HuH-7 (cell line): Measurements from ENCODE around the gene PRDM9.
A peak's percentile ranks its signal among the peaks of the same experiment; 100 is the strongest.

ENCODE experiments used
- DNase-seq: peaks from one replicate; pipeline ENCODE4 v3.0.0; 2011; ENCODE audit warnings: low spot score

The PRDM9 gene

DNA sequence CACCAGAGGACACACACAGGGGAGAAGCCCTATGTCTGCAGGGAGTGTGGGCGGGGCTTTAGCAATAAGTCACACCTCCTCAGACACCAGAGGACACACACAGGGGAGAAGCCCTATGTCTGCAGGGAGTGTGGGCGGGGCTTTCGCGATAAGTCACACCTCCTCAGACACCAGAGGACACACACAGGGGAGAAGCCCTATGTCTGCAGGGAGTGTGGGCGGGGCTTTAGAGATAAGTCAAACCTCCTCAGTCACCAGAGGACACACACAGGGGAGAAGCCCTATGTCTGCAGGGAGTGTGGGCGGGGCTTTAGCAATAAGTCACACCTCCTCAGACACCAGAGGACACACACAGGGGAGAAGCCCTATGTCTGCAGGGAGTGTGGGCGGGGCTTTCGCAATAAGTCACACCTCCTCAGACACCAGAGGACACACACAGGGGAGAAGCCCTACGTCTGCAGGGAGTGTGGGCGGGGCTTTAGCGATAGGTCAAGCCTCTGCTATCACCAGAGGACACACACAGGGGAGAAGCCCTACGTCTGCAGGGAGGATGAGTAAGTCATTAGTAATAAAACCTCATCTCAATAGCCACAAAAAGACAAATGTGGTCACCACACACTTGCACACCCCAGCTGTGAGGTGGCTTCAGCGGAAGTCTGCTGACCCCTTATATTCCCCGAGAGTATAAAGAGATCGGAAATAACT is 20.0 kb downstream of the PRDM9 start:
- DNase-seq, result peak; percentile 4

GRCh38 chr5:23528677-23529076 is 21.3 kb downstream of the PRDM9 start:
- DNase-seq, result no peak

- DNase-seq, result no peak
Measured at GRCh38 chr5:23530571-23530970, 23.2 kb downstream of the PRDM9 start.

DNA sequence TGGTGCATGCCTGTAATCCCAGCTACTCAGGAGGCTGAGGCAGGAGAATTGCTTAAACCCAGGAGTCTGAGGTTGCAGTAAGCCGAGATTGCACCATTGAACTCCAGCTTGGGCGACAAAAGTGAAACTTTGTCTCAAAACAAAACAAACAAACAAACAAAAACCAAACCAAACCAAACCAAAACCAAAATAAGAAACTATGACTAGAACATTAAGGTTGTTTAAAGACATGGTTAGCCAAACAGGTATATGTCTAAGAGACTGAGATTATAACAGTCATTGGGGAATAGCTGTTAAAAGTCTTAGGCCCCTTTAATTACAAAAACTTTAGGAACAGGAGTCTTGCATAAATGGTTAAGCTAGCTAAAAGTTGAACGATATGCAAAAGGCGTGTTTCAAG is 63.6 kb downstream of the PRDM9 start:
- DNase-seq, result no peak
